CD4-positive, alpha-beta T cell (primary cell): ENCODE results near the gene TIMM50. TPM values are rescaled to one million over a fixed set of nuclear protein-coding genes. Genes with fewer than 3 reads are reported as not detected.

Experiments
- ATAC-seq: fragments of 200-7000 bp; cut with Tn5 transposase; one replicate; pipeline ENCODE4 v1.10.0; 2022; ENCODE audit warnings: mild to moderate bottlenecking; ENCODE audit not compliant: poor library complexity
- CTCF ChIA-PET: fragments of 350-600 bp; sonication (Branson Sonifier 250); formaldehyde crosslinking; loops from one replicate; lab custom pipeline; 2021; ENCODE audit warnings: antibody characterized with exemption, inconsistent platforms; lab: Charles Lee
- POLR2A ChIA-PET: fragments of 350-600 bp; sonication (Branson Sonifier 250); formaldehyde crosslinking; loops from one replicate; lab custom pipeline; 2021; ENCODE audit warnings: antibody characterized with exemption, inconsistent platforms; lab: Charles Lee
- DNase-seq, 14 experiments: peaks; one replicate each; pipeline ENCODE4 v3.0.0-alpha.2; 2013 to 2020; ENCODE audit warnings: mixed read lengths in 2 of 14
- H3K27ac ChIP-seq, 2 donors: one replicate each; pipeline versions ENCODE4 v1.5.1 to v1.7.0; 2013; ENCODE audit warnings: low read length in 2 of 2, low read depth in 1 of 2, mild to moderate bottlenecking in 1 of 2
- H3K27me3 ChIP-seq, 2 experiments: 1 replicate in 1 of 2; 2 replicates in 1 of 2; pipeline versions ENCODE4 v1.6.1 to v1.7.0; 2013; ENCODE audit warnings: low read length in 2 of 2, control low read depth in 1 of 2, mild to moderate bottlenecking in 1 of 2, moderate library complexity in 1 of 2; ENCODE audit not compliant: insufficient read depth in 2 of 2, control insufficient read depth in 1 of 2
- H3K36me3 ChIP-seq: one replicate; pipeline ENCODE4 v1.6.1; 2013; ENCODE audit warnings: low read length, control low read depth; ENCODE audit not compliant: insufficient read depth
- H3K4me1 ChIP-seq: one replicate; pipeline ENCODE4 v1.6.1; 2013; ENCODE audit warnings: low read length, control low read depth; ENCODE audit not compliant: insufficient read depth
- H3K4me3 ChIP-seq: one replicate; pipeline ENCODE4 v1.5.1; 2013; ENCODE audit warnings: mild to moderate bottlenecking, low read length, moderate library complexity
- H3K9me3 ChIP-seq, 2 experiments: 1 replicate in 1 of 2; 2 replicates in 1 of 2; pipeline versions ENCODE4 v1.6.1 to v1.7.0; 2013; ENCODE audit warnings: low read length in 2 of 2, mild to moderate bottlenecking in 2 of 2, control low read depth in 1 of 2, moderate library complexity in 1 of 2; ENCODE audit not compliant: control insufficient read depth in 1 of 2, insufficient read depth in 1 of 2
- H3K27ac Mint-ChIP-seq: one replicate; pipeline ENCODE4 v1.8.0; 2020; ENCODE audit warnings: mixed read lengths
- H3K27me3 Mint-ChIP-seq: one replicate; pipeline ENCODE4 v1.8.0; 2021; ENCODE audit warnings: mixed read lengths
- H3K36me3 Mint-ChIP-seq: one replicate; pipeline ENCODE4 v1.8.0; 2021; ENCODE audit warnings: low read depth, mixed read lengths
- H3K4me1 Mint-ChIP-seq: one replicate; pipeline ENCODE4 v1.8.0; 2021; ENCODE audit warnings: low read depth, mixed read lengths
- H3K4me3 Mint-ChIP-seq: one replicate; pipeline ENCODE4 v1.8.0; 2020; ENCODE audit warnings: mild to moderate bottlenecking, mixed read lengths
- H3K9me3 Mint-ChIP-seq: one replicate; pipeline ENCODE4 v1.8.0; 2020; ENCODE audit warnings: mixed read lengths
- intact Hi-C, 2 experiments: fragments of 100-400 bp; cut with DNase I in 1 of 2; cut with micrococcal nuclease in 1 of 2; formaldehyde crosslinking; loops; one replicate each; pipeline versions ENCODE4 v1.15.1 to v1.9.0; 2023 to 2025; cut with DNase I, micrococcal nuclease
- total RNA-seq, 174 experiments: library from RNA in 2 of 174; stranded (reverse) in 2 of 174; gene quantifications; one replicate each; pipeline ENCODE4 v1.2.3 and lab custom pipeline; 2021 to 2026
- TF ChIP-seq, protein P1 (sequence below): fragments of 200-600 bp; IDR thresholded peaks from one replicate; pipeline ENCODE4 v1.8.0; 2022; ENCODE audit warnings: antibody characterized with exemption, mild to moderate bottlenecking

Gene TIMM50
- total RNA-seq, 2 experiments from 2014 or later, result 38.3 to 43.4 TPM

DNA sequence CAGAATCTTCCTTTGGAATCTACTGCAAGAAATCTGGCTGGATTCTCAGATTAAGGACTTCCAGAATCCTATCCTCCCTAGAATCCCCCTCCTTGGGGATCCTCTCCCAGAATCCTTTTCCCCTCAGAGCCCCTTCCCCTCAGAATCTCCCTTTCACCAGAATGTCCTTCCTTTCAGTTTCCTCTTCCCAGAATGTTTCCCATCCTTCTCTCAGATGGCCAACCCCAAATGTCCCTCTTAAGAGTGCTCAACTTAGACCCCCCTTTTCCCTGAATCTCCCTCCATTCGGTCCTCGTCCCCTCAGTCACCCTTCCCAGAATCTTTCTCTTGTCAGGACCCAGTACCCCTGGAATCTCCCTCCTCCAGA lies 44.3 kb upstream of the TIMM50 start:
- peaks cover 45% of the 10 kb centered on the region for H3K36me3 Mint-ChIP-seq

DNA sequence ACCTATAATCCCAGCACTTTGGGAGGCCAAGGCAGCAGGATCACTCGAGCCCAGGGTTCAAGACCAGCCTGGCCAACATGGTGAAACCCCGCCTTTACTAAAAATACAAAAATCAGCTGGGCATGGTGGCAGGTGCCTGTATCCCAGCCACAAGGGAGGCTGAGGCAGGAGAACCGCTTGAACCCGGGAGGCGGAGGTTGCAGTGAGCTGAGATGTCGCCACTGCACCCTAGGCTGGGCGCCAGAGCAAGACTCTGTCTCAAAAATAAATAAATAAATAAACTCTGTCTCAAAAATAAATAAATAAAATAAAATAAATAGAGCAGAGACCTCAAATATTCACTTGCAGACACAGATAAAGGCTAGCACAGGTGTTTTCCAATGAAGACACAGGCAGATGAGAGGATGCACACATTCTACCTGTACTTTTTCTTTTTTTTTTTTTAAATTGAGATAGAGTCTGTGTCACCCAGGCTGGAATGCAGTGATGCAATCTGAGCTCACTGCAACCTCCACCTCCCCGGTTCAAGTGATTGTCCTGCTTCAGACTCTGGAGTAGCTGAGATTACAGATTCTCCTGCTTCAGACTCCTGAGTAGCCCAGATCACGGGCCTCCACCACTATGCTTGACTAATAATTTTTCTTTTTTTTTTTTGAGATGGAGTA lies 42.2 kb upstream of the TIMM50 start:
- Histone ChIP-seq H3K27ac (no peak overlapping the region), H3K9me3 (no peaks in the 10 kb centered on the region), H3K27me3 (no peaks in the 10 kb centered on the region), H3K4me3 (no peak overlapping the region), H3K4me1 (peaks cover 35% of the 10 kb centered on the region), H3K36me3 (peaks cover 17% of the 10 kb centered on the region)
- Mint-ChIP-seq H3K36me3 (peaks cover 29% of the 10 kb centered on the region), H3K4me1 (peaks cover 40% of the 10 kb centered on the region), H3K4me3 (peak overlapping the region; percentile 48), H3K27me3 (no peaks in the 10 kb centered on the region), H3K27ac (no peak overlapping the region), H3K9me3 (no peaks in the 10 kb centered on the region)
- ChIA-PET CTCF (interaction anchor here (0.5 kb wide), 1 partner anchor 17 kb away, joined by 3 read pairs; no protein-coding TSS in a partner anchor), POLR2A (no interaction called here)
- TF ChIP-seq, protein P1, sequence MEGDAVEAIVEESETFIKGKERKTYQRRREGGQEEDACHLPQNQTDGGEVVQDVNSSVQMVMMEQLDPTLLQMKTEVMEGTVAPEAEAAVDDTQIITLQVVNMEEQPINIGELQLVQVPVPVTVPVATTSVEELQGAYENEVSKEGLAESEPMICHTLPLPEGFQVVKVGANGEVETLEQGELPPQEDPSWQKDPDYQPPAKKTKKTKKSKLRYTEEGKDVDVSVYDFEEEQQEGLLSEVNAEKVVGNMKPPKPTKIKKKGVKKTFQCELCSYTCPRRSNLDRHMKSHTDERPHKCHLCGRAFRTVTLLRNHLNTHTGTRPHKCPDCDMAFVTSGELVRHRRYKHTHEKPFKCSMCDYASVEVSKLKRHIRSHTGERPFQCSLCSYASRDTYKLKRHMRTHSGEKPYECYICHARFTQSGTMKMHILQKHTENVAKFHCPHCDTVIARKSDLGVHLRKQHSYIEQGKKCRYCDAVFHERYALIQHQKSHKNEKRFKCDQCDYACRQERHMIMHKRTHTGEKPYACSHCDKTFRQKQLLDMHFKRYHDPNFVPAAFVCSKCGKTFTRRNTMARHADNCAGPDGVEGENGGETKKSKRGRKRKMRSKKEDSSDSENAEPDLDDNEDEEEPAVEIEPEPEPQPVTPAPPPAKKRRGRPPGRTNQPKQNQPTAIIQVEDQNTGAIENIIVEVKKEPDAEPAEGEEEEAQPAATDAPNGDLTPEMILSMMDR, result no peak
- DNase-seq (no peak), ATAC-seq (no peak)
- intact Hi-C loops, result loop anchor here in 1 of 2 experiments (5.0 kb wide), 2 partner anchors 96 to 394 kb away; partner anchors contain the start of genes DYRK1B and SAMD4B

More for the DNA sequence above, 44.3 kb upstream of the TIMM50 start:
- ATAC-seq, result no peak
- no peaks in the 10 kb centered on the region for H3K9me3 ChIP-seq
- H3K36me3 ChIP-seq, result peaks cover 33% of the 10 kb centered on the region
- Mint-ChIP-seq H3K27me3 (no peaks in the 10 kb centered on the region), H3K4me1 (peaks cover 48% of the 10 kb centered on the region), H3K9me3 (no peaks in the 10 kb centered on the region), H3K4me3 (peak overlapping the region; percentile 99), H3K27ac (peak overlapping the region; percentile 93)
- peak in 1 of 14 experiments; percentile 42 for DNase-seq
- POLR2A ChIA-PET, result interaction anchor here (0.6 to 5.9 kb wide), 36 partner anchors 9 to 1928 kb away, joined by 3 to 163 read pairs (median 8); partner anchors contain the start of genes B9D2, C19orf47, DYRK1B and EID2
- CTCF ChIA-PET, result interaction anchor here (1.2 to 1.9 kb wide), 6 partner anchors 9 to 66 kb away, joined by 3 to 14 read pairs (median 6); partner anchors contain the start of genes MED29, PAF1, PLEKHG2 and SUPT5H
- TF ChIP-seq, protein P1, result no peak
- H3K27me3 ChIP-seq, result no peaks in the 10 kb centered on the region
- H3K27ac ChIP-seq, result peak overlapping the region; percentile 87 to 90
- peaks cover 49% of the 10 kb centered on the region for H3K4me1 ChIP-seq
- peak overlapping the region; percentile 96 for H3K4me3 ChIP-seq
- intact Hi-C loops, result loop anchor here (1.0 to 5.0 kb wide), 8 partner anchors 9 to 396 kb away; partner anchors contain the start of genes SUPT5H (in 2 of the 2), DYRK1B (in 1 of the 2), EID2B (in 1 of the 2) and MED29 (in 1 of the 2)

DNA sequence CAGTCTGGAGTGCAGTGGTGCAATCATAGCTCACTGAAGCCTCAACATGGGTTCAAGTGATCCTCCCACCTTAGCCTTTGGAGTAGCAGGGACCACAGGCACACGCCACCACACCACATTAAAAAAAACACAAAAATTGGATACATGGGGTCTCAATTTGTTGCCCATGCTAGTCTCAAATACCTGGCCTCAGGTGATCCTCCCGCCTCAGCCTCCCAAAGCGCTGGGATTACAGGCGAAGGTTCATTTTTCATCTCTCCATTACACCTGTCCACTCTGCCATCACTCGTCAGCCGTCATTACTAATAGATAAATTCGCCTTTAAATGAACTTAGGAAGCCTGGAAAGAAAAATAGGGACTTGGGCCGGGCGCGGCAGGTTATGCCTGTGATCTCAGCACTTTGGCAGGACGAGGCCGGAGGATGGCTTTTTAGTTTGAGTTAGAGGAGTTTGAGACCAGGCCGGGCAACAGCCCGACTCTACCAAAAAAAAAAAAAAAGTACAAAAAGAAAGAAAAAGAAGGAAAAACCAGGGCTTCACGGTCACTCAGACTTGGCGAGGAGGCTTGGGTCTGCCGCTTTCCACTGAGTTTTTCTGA lies 35.9 kb upstream of the TIMM50 start:
- peaks cover 49% of the 10 kb centered on the region for H3K4me1 ChIP-seq
- POLR2A ChIA-PET, result interaction anchor here (0.6 to 3.9 kb wide), 22 partner anchors 11 to 835 kb away, joined by 3 to 163 read pairs (median 6); partner anchors contain the start of genes DYRK1B, EID2B, FBL and GMFG

More for the DNA sequence above, 35.9 kb upstream of the TIMM50 start:
- H3K4me1 Mint-ChIP-seq, result peaks cover 55% of the 10 kb centered on the region
- H3K9me3 ChIP-seq, result no peaks in the 10 kb centered on the region
- TF ChIP-seq, protein P1, result no peak
- H3K9me3 Mint-ChIP-seq, result no peaks in the 10 kb centered on the region
- peaks cover 28% of the 10 kb centered on the region for H3K36me3 Mint-ChIP-seq
- peak overlapping the region; percentile 89 to 94 for H3K27ac ChIP-seq
- H3K27me3 Mint-ChIP-seq, result no peaks in the 10 kb centered on the region
- H3K4me3 ChIP-seq, result peak overlapping the region; percentile 99
- peaks cover 16% of the 10 kb centered on the region for H3K36me3 ChIP-seq
- H3K4me3 Mint-ChIP-seq, result peak overlapping the region; percentile 98
- ATAC-seq, result no peak
- H3K27me3 ChIP-seq, result no peaks in the 10 kb centered on the region
- intact Hi-C loops, result loop anchor here (1.0 to 10.0 kb wide), 8 partner anchors 8 to 750 kb away; partner anchors contain the start of genes MED29 (in 2 of the 2), PAF1 (in 2 of the 2), TIMM50 (in 2 of the 2) and MAP3K10 (in 1 of the 2)
- H3K27ac Mint-ChIP-seq, result peak overlapping the region; percentile 91
- peak in 1 of 14 experiments; percentile 41 for DNase-seq
- CTCF ChIA-PET, result interaction anchor here (1.0 to 2.5 kb wide), 4 partner anchors 29 to 54 kb away, joined by 3 to 12 read pairs (median 6); partner anchors contain the start of genes MED29, PAF1 and PLEKHG2
